Endothelial cell of umbilical vein (primary cell): ENCODE results near the gene RC3H1. TPM values are rescaled to one million over a fixed set of nuclear protein-coding genes. Genes with fewer than 3 reads are reported as not detected.

ENCODE experiments used
- BruUV-seq: library from RNA; stranded (reverse); fragments of 400-500 nt; replicated peaks from 2 replicates; lab custom pipeline; 2021; lab: Mats Ljungman, UMichigan
- CTCF ChIA-PET: fragments of 300-600, 350-600 bp; sonication (Branson Sonifier 250); formaldehyde crosslinking; loops from one replicate; lab custom pipeline; 2021; ENCODE audit warnings: antibody characterized with exemption, inconsistent platforms; lab: Charles Lee
- POLR2A ChIA-PET: fragments of 300-600, 350-600 bp; sonication (Branson Sonifier 250); formaldehyde crosslinking; loops from one replicate; lab custom pipeline; 2021; ENCODE audit warnings: antibody characterized with exemption, inconsistent platforms; lab: Charles Lee
- DNase-seq: peaks from one replicate; pipeline ENCODE4 v3.0.0-alpha.2; 2011; ENCODE audit warnings: low read depth, low spot score
- FAIRE-seq: peaks from 2 replicates; lab custom pipeline; 2011; peaks lifted over from hg19 to GRCh38; lab: Jason Lieb, UNC
- H2AFZ ChIP-seq: 2 replicates; pipeline ENCODE4 v1.6.0; 2012; ENCODE audit warnings: low read depth, low read length, control low read depth, inconsistent platforms
- H3K27ac ChIP-seq: 2 replicates; pipeline ENCODE4 v1.5.1; 2011; ENCODE audit warnings: low read depth, mild to moderate bottlenecking, control low read depth, low read length, moderate library complexity; ENCODE audit not compliant: insufficient read depth
- H3K27me3 ChIP-seq, 2 experiments: 2 replicates each; pipeline versions ENCODE4 v1.6.0 to v1.6.1; 2011; ENCODE audit warnings: low read length in 2 of 2, mixed read lengths in 1 of 2; ENCODE audit not compliant: control insufficient read depth in 2 of 2, insufficient read depth in 2 of 2
- H3K36me3 ChIP-seq, 2 experiments: 2 replicates in 1 of 2; 3 replicates in 1 of 2; pipeline ENCODE4 v1.5.1; 2011; ENCODE audit warnings: low read length in 2 of 2, mild to moderate bottlenecking in 1 of 2, moderate library complexity in 1 of 2; ENCODE audit not compliant: control insufficient read depth in 2 of 2, insufficient read depth in 2 of 2; ENCODE audit errors: extremely low read depth in 1 of 2
- H3K4me1 ChIP-seq: 3 replicates; pipeline ENCODE4 v1.5.1; 2011; ENCODE audit warnings: mild to moderate bottlenecking, low read length; ENCODE audit not compliant: control insufficient read depth, insufficient read depth; ENCODE audit errors: extremely low read depth
- H3K4me2 ChIP-seq: 2 replicates; pipeline ENCODE4 v1.6.1; 2011; ENCODE audit warnings: low read length, control low read depth, mixed read lengths; ENCODE audit not compliant: insufficient read depth
- H3K4me3 ChIP-seq, 3 experiments: fragments of 200-600 bp in 1 of 3; sonication (generic), shearing (Covaris generic) in 1 of 3; replicated peaks in 1 of 3; 2 replicates each; pipeline ENCODE4 v1.5.1; 2011 to 2016; ENCODE audit warnings: control low read depth in 3 of 3, low read length in 3 of 3, mild to moderate bottlenecking in 2 of 3, inconsistent platforms in 1 of 3, low read depth in 1 of 3, moderate library complexity in 1 of 3; ENCODE audit not compliant: insufficient read depth in 1 of 3
- H3K79me2 ChIP-seq: 2 replicates; pipeline ENCODE4 v1.6.0; 2012; ENCODE audit warnings: low read length, inconsistent platforms; ENCODE audit not compliant: control insufficient read depth, insufficient read depth
- H3K9ac ChIP-seq: replicated peaks from 2 replicates; pipeline ENCODE3; 2011; ENCODE audit warnings: low read length, control low read depth; ENCODE audit not compliant: insufficient read depth; ENCODE audit errors: extremely low read depth
- H3K9me1 ChIP-seq: replicated peaks from 3 replicates; pipeline ENCODE4 v1.6.0; 2011; ENCODE audit warnings: mild to moderate bottlenecking, low read length; ENCODE audit not compliant: control insufficient read depth, insufficient read depth; ENCODE audit errors: extremely low read depth
- H3K9me3 ChIP-seq: replicated peaks from 2 replicates; pipeline ENCODE4 v1.5.1; 2012; ENCODE audit warnings: low read length, inconsistent platforms; ENCODE audit not compliant: control insufficient read depth, insufficient read depth
- H4K20me1 ChIP-seq: replicated peaks from 2 replicates; pipeline ENCODE3; 2011; ENCODE audit warnings: mild to moderate bottlenecking, low read length; ENCODE audit not compliant: control insufficient read depth, insufficient read depth; ENCODE audit errors: extremely low read depth
- EZH2 ChIP-seq: IDR thresholded peaks from 2 replicates; pipeline ENCODE4 v1.6.1; 2012; ENCODE audit warnings: borderline replicate concordance, low read depth, mild to moderate bottlenecking, moderate library complexity, low read length, inconsistent platforms; ENCODE audit not compliant: severe bottlenecking
- FOS ChIP-seq: IDR thresholded peaks from 2 replicates; pipeline ENCODE4 v1.6.1; 2011; ENCODE audit warnings: mild to moderate bottlenecking, low read length, moderate library complexity, borderline replicate concordance; ENCODE audit not compliant: insufficient read depth
- JUN ChIP-seq: IDR thresholded peaks from 2 replicates; pipeline ENCODE4 v1.6.1; 2011; ENCODE audit warnings: borderline replicate concordance, low read depth; ENCODE audit not compliant: insufficient read length, insufficient read depth
- MAX ChIP-seq: IDR thresholded peaks from 2 replicates; pipeline ENCODE4 v1.6.1; 2011; ENCODE audit not compliant: insufficient read depth, insufficient read length
- MYC ChIP-seq: IDR thresholded peaks from one replicate; pipeline ENCODE4 v1.6.1; 2011; ENCODE audit warnings: mild to moderate bottlenecking, low read depth, low read length
- POLR2A ChIP-seq: IDR thresholded peaks from 2 replicates; pipeline ENCODE4 v1.6.1; 2012; ENCODE audit warnings: low read depth, mild to moderate bottlenecking, control low read depth, low read length
- POLR2AphosphoS5 ChIP-seq: IDR thresholded peaks from 2 replicates; pipeline ENCODE4 v1.6.1; 2012; ENCODE audit warnings: low read depth, mild to moderate bottlenecking, control low read depth, low read length, moderate library complexity; ENCODE audit not compliant: insufficient read depth
- dilution Hi-C: fragments of 300-500 bp; cut with MboI; formaldehyde crosslinking; loops from one replicate; pipeline ENCODE4 v1.15.0; 2019; ENCODE audit warnings: low sequenced_read_pairs; ENCODE audit not compliant: extremely low pct_ligation_motif_present
- intact Hi-C: fragments of 100-400 bp; cut with micrococcal nuclease; formaldehyde crosslinking; loops from one replicate; pipeline ENCODE4 v1.10.0; 2022
- polyA plus RNA-seq, 4 experiments: library from polyadenylated mRNA; depleted of rRNA in 3 of 4; stranded (reverse) in 3 of 4; unstranded in 1 of 4; fragments of >200 nt; gene quantifications; 2 replicates each; pipeline versions ENCODE4 v1.2.1 to v1.2.3, GENCODE V29; 2011 to 2012; ENCODE audit warnings: missing spikeins in 1 of 4
- total RNA-seq: library from RNA; stranded (reverse); gene quantifications from 2 replicates; pipeline ENCODE4 v1.2.3, GENCODE V29; 2021
- TF ChIP-seq, protein P1 (sequence below), 2 donors: IDR thresholded peaks; 1 replicate in 1 of 2; 2 replicates in 1 of 2; pipeline ENCODE4 v1.5.1; 2011; ENCODE audit warnings: low read length in 2 of 2, mild to moderate bottlenecking in 2 of 2, moderate library complexity in 2 of 2, control low read depth in 1 of 2, inconsistent platforms in 1 of 2, low read depth in 1 of 2; ENCODE audit not compliant: insufficient read depth in 1 of 2; ENCODE audit errors: extremely low read depth in 1 of 2

The RC3H1 gene
- total and polyA plus RNA-seq, 2 donors (not counting 3 experiments of a cell fraction or from before 2014, with no cell fraction given), result 7.0 to 41.4 TPM

DNA sequence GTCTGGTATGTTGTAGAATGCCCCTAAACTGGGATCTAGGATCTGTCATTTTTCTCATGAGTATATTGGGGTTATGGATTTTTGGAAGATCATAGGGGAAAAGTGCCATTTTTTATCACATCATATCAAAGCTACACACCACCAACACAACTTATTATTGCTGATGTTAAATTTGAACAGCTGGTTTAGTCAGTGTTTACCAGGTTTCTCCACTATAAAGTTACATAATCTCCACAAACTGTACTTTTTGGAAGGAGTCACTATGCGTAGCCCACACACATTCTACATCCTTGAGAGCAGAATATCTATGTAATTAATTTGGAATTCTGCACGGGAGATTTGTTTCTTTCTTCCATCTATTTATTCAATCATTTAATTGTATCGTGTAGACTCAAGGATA is 35.2 kb downstream of the RC3H1 start:
- Histone ChIP-seq H3K36me3 (peaks cover 11 to 16% of the 10 kb centered on the region in 2 experiments), H3K27me3 (no peaks in the 10 kb centered on the region), H3K79me2 (peaks cover 8% of the 10 kb centered on the region), H4K20me1 (no peaks in the 10 kb centered on the region), H3K4me2 (no peak overlapping the region), H3K9me3 (no peaks in the 10 kb centered on the region), H3K9me1 (no peaks in the 10 kb centered on the region), H3K27ac (no peak overlapping the region), H3K4me1 (no peaks in the 10 kb centered on the region), H3K9ac (no peak overlapping the region), H2AFZ (no peak overlapping the region), H3K4me3 (no peak overlapping the region)
- dilution Hi-C loops (no loop called here), intact Hi-C loops (no loop called here)
- DNase-seq (no peak), FAIRE-seq (no peak)
- ChIA-PET CTCF (interaction anchor here (1.0 to 1.2 kb wide), 2 partner anchors 13 to 16 kb away, joined by 3 read pairs; no protein-coding TSS in a partner anchor), POLR2A (no interaction called here)
- no TSS peak for BruUV-seq
- TF ChIP-seq EZH2 (no peak), MYC (no peak), MAX (no peak)

- Histone ChIP-seq H3K36me3 (peaks cover 9 to 22% of the 10 kb centered on the region in 2 experiments), H3K9me1 (no peaks in the 10 kb centered on the region), H3K9ac (no peak overlapping the region), H4K20me1 (no peaks in the 10 kb centered on the region), H3K4me2 (no peak overlapping the region), H3K27ac (no peak overlapping the region), H3K79me2 (peaks cover 2% of the 10 kb centered on the region), H3K9me3 (no peaks in the 10 kb centered on the region), H3K27me3 (no peaks in the 10 kb centered on the region), H3K4me1 (no peaks in the 10 kb centered on the region), H3K4me3 (no peak overlapping the region), H2AFZ (no peak overlapping the region)
- dilution Hi-C loops, result no loop called here
- DNase-seq (no peak), FAIRE-seq (no peak)
- intact Hi-C loops, result no loop called here
- TF ChIP-seq JUN, result no peak
- TF ChIP-seq POLR2A, result no peak
- no peak for TF ChIP-seq FOS
- TF ChIP-seq MAX, result no peak
- TF ChIP-seq MYC, result no peak
- no peak for TF ChIP-seq POLR2AphosphoS5
- TF ChIP-seq, protein P1, sequence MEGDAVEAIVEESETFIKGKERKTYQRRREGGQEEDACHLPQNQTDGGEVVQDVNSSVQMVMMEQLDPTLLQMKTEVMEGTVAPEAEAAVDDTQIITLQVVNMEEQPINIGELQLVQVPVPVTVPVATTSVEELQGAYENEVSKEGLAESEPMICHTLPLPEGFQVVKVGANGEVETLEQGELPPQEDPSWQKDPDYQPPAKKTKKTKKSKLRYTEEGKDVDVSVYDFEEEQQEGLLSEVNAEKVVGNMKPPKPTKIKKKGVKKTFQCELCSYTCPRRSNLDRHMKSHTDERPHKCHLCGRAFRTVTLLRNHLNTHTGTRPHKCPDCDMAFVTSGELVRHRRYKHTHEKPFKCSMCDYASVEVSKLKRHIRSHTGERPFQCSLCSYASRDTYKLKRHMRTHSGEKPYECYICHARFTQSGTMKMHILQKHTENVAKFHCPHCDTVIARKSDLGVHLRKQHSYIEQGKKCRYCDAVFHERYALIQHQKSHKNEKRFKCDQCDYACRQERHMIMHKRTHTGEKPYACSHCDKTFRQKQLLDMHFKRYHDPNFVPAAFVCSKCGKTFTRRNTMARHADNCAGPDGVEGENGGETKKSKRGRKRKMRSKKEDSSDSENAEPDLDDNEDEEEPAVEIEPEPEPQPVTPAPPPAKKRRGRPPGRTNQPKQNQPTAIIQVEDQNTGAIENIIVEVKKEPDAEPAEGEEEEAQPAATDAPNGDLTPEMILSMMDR (IDR thresholded peaks at IDR 0.05; ENCODE audit: extremely low read depth in 1 of 2, insufficient read depth in 1 of 2, low read depth in 1 of 2, low read length in 2 of 2), result no peak
- TF ChIP-seq EZH2, result no peak
- POLR2A ChIA-PET, result interaction anchor here (0.7 kb wide), 1 partner anchor 146 kb away, joined by 4 read pairs; no protein-coding TSS in a partner anchor
- CTCF ChIA-PET, result interaction anchor here (1.0 to 1.4 kb wide), 3 partner anchors 17 to 250 kb away, joined by 3 to 6 read pairs (median 3); no protein-coding TSS in a partner anchor
- BruUV-seq, result no TSS peak
These were observed 51.9 kb downstream of the RC3H1 start for GRCh38 chr1:173970252-173970651.
